IMR-90 (cell line): ENCODE results near the gene DCLK1. TPM values are rescaled to one million over a fixed set of nuclear protein-coding genes. Genes with fewer than 3 reads are reported as not detected.

Source experiments
- ATAC-seq: fragments of 200-7000 bp; cut with Tn5 transposase; 2 replicates; pipeline ENCODE4 v1.9.1; 2020; ENCODE audit warnings: low read depth, mild to moderate bottlenecking, moderate library complexity
- BruUV-seq: library from RNA; stranded (reverse); fragments of 400-500 nt; replicated peaks from 2 replicates; lab custom pipeline; 2021; lab: Mats Ljungman, UMichigan
- CTCF ChIA-PET: fragments of 300-600 bp; formaldehyde crosslinking; extraction: SDS; loops from one replicate; lab custom pipeline; 2021; ENCODE audit warnings: antibody characterized with exemption; lab: Yijun Ruan, JAX
- POLR2A ChIA-PET: fragments of 300-600 bp; sonication (Branson Sonifier 250); formaldehyde crosslinking; loops from one replicate; lab custom pipeline; 2022; ENCODE audit warnings: antibody characterized with exemption; ENCODE audit not compliant: unreplicated experiment; lab: Charles Lee
- DNase-seq: peaks from one replicate; pipeline ENCODE4 v3.0.0; 2013
- H2AFZ ChIP-seq: replicated peaks from 2 replicates; pipeline ENCODE3; 2013; ENCODE audit warnings: low read length, mild to moderate bottlenecking; ENCODE audit not compliant: poor library complexity
- H2AK5ac ChIP-seq: 2 replicates; pipeline ENCODE4 v1.6.1; 2013; ENCODE audit warnings: low read depth, low read length, inconsistent platforms
- H2AK9ac ChIP-seq: replicated peaks from 2 replicates; pipeline ENCODE3; 2013; ENCODE audit warnings: mild to moderate bottlenecking, low read depth, low read length, moderate library complexity; ENCODE audit not compliant: poor library complexity
- H2BK120ac ChIP-seq: 2 replicates; pipeline ENCODE4 v1.6.1; 2013; ENCODE audit warnings: low read depth, low read length, inconsistent platforms
- H2BK15ac ChIP-seq: 3 replicates; pipeline ENCODE4 v1.6.1; 2013; ENCODE audit warnings: low read depth, low read length, inconsistent platforms
- H2BK20ac ChIP-seq: 2 replicates; pipeline ENCODE4 v1.6.1; 2013; ENCODE audit warnings: low read depth, mild to moderate bottlenecking, inconsistent platforms, low read length, moderate library complexity
- H2BK5ac ChIP-seq: 2 replicates; pipeline ENCODE4 v1.6.1; 2013; ENCODE audit warnings: mild to moderate bottlenecking, low read depth, low read length, inconsistent platforms; ENCODE audit not compliant: poor library complexity, severe bottlenecking
- H3K14ac ChIP-seq: replicated peaks from 2 replicates; pipeline ENCODE4 v1.6.1; 2013; ENCODE audit warnings: low read depth, low read length, inconsistent platforms
- H3K18ac ChIP-seq: 2 replicates; pipeline ENCODE4 v1.6.1; 2013; ENCODE audit warnings: low read depth, low read length, control low read depth
- H3K23ac ChIP-seq: 2 replicates; pipeline ENCODE4 v1.6.1; 2013; ENCODE audit warnings: low read depth, low read length, inconsistent platforms
- H3K27ac ChIP-seq: 2 replicates; pipeline ENCODE4 v1.5.1; 2013; ENCODE audit warnings: mild to moderate bottlenecking, control low read depth, low read length; ENCODE audit not compliant: insufficient read depth
- H3K27me3 ChIP-seq: 2 replicates; pipeline ENCODE4 v1.6.1; 2013; ENCODE audit warnings: low read length; ENCODE audit not compliant: control insufficient read depth, insufficient read depth
- H3K36me3 ChIP-seq: 2 replicates; pipeline ENCODE4 v1.6.1; 2013; ENCODE audit warnings: low read length, mixed read lengths; ENCODE audit not compliant: control insufficient read depth, insufficient read depth
- H3K4ac ChIP-seq: 2 replicates; pipeline ENCODE4 v1.6.1; 2013; ENCODE audit warnings: low read depth, low read length, inconsistent platforms
- H3K4me1 ChIP-seq: 2 replicates; pipeline ENCODE4 v1.6.1; 2013; ENCODE audit warnings: low read length, mixed read lengths; ENCODE audit not compliant: control insufficient read depth, insufficient read depth
- H3K4me2 ChIP-seq: 2 replicates; pipeline ENCODE4 v1.6.1; 2013; ENCODE audit warnings: low read depth, mild to moderate bottlenecking, control low read depth, low read length, moderate library complexity
- H3K4me3 ChIP-seq: 2 replicates; pipeline ENCODE4 v1.5.1; 2013; ENCODE audit warnings: low read depth, mild to moderate bottlenecking, control low read depth, low read length, moderate library complexity; ENCODE audit not compliant: insufficient read depth
- H3K56ac ChIP-seq: 2 replicates; pipeline ENCODE4 v1.6.1; 2013; ENCODE audit warnings: low read length, inconsistent platforms; ENCODE audit not compliant: insufficient read depth; ENCODE audit errors: extremely low read depth
- H3K79me1 ChIP-seq, 2 experiments: 2 replicates each; pipeline ENCODE4 v1.6.1; 2013; ENCODE audit warnings: low read length in 2 of 2, inconsistent platforms in 1 of 2, low read depth in 1 of 2
- H3K9ac ChIP-seq: 2 replicates; pipeline ENCODE4 v1.6.1; 2013; ENCODE audit warnings: low read depth, low read length, control low read depth
- H3K9me1 ChIP-seq: 2 replicates; pipeline ENCODE4 v1.6.1; 2013; ENCODE audit warnings: low read length, inconsistent platforms; ENCODE audit not compliant: insufficient read depth
- H3K9me3 ChIP-seq: 2 replicates; pipeline ENCODE4 v1.6.1; 2013; ENCODE audit warnings: low read length; ENCODE audit not compliant: control insufficient read depth, insufficient read depth
- H4K20me1 ChIP-seq: 2 replicates; pipeline ENCODE4 v1.6.1; 2013; ENCODE audit warnings: low read length, inconsistent platforms; ENCODE audit not compliant: insufficient read depth
- H4K5ac ChIP-seq: 2 replicates; pipeline ENCODE4 v1.6.1; 2013; ENCODE audit warnings: mild to moderate bottlenecking, low read depth, low read length, control low read depth
- H4K8ac ChIP-seq, 2 experiments: 2 replicates each; pipeline ENCODE4 v1.6.1; 2013; ENCODE audit warnings: low read depth in 2 of 2, low read length in 2 of 2, control low read depth in 1 of 2, inconsistent platforms in 1 of 2
- H4K91ac ChIP-seq: 2 replicates; pipeline ENCODE4 v1.6.1; 2013; ENCODE audit warnings: low read depth, low read length, inconsistent platforms; ENCODE audit not compliant: insufficient read depth
- BHLHE40 ChIP-seq: fragments of 150-350 bp; IDR thresholded peaks from 2 replicates; pipeline ENCODE4 v1.6.1; 2016; ENCODE audit warnings: mild to moderate bottlenecking, low read depth, low read length
- CHD1 ChIP-seq: IDR thresholded peaks from 2 replicates; pipeline ENCODE4 v1.6.1; 2012; ENCODE audit warnings: low read depth, low read length, improper control_type of control experiment
- MAZ ChIP-seq: IDR thresholded peaks from 2 replicates; pipeline ENCODE4 v1.6.1; 2012; ENCODE audit warnings: low read depth, mild to moderate bottlenecking, low read length, improper control_type of control experiment, moderate library complexity, borderline replicate concordance
- NFE2L2 ChIP-seq: fragments of 150-350 bp; IDR thresholded peaks from 2 replicates; pipeline ENCODE4 v1.6.1; 2016; ENCODE audit warnings: low read depth, mild to moderate bottlenecking, low read length
- POLR2A ChIP-seq: IDR thresholded peaks from 2 replicates; pipeline ENCODE4 v1.6.1; 2012; ENCODE audit warnings: mild to moderate bottlenecking, low read depth, low read length
- RAD21 ChIP-seq: IDR thresholded peaks from 2 replicates; pipeline ENCODE4 v1.6.1; 2012; ENCODE audit warnings: low read length, improper control_type of control experiment
- RFX5 ChIP-seq: IDR thresholded peaks from 2 replicates; pipeline ENCODE4 v1.8.0; 2012; ENCODE audit warnings: low read depth, mild to moderate bottlenecking, low read length, moderate library complexity
- WGBS, 2 experiments: methylation state at CpG; one replicate each; pipeline versions ENCODE4 v1.1.5 to v1.1.7; 2013; ENCODE audit warnings: missing lambda C conversion rate in 2 of 2; ENCODE audit not compliant: insufficient read length in 1 of 2; ENCODE audit errors: extremely low coverage in 2 of 2; 5-methylcytosine and 5-hydroxymethylcytosine counted together
- dilution Hi-C: fragments of 300-500 bp; cut with HindIII; formaldehyde crosslinking; loops from one replicate; pipeline ENCODE4 v1.14.3; 2018; ENCODE audit warnings: low sequenced_read_pairs; ENCODE audit not compliant: unreplicated experiment
- in situ Hi-C: fragments of 300-500 bp; cut with MboI; formaldehyde crosslinking; loops from 3 replicates; pipeline ENCODE4 v1.14.3; 2019; ENCODE audit warnings: low sequenced_read_pairs, inconsistent platforms, mixed read lengths
- intact Hi-C: fragments of 100-400 bp; cut with micrococcal nuclease; formaldehyde crosslinking; loops from 2 replicates; pipeline ENCODE4 v1.10.0; 2022
- polyA plus RNA-seq, 3 experiments: library from polyadenylated mRNA; depleted of rRNA; stranded (reverse); fragments of >200 nt; gene quantifications; 2 replicates each; pipeline ENCODE4 v1.2.3, GENCODE V29; 2012; ENCODE audit warnings: low replicate concordance in 1 of 3
- total RNA-seq: library from RNA; depleted of rRNA; stranded (reverse); fragments of >200 nt; gene quantifications from 2 replicates; pipeline ENCODE4 v1.2.3, GENCODE V29; 2012
- TF ChIP-seq, protein P1 (sequence below): conservative IDR thresholded peaks from 2 replicates; pipeline ENCODE4 v1.5.1; 2012; ENCODE audit warnings: mild to moderate bottlenecking, low read depth, low read length, improper control_type of control experiment
- TF ChIP-seq, protein P2 (sequence below): fragments of 150-350 bp; IDR thresholded peaks from 2 replicates; pipeline ENCODE4 v1.6.1; 2017; ENCODE audit warnings: mild to moderate bottlenecking, antibody characterized with exemption, low read length, low read depth

DCLK1 gene
- total and polyA plus RNA-seq, 2 of the 4 experiments (the other 2 are of a cell fraction) = under 0.01 to 0.02 TPM

DNA sequence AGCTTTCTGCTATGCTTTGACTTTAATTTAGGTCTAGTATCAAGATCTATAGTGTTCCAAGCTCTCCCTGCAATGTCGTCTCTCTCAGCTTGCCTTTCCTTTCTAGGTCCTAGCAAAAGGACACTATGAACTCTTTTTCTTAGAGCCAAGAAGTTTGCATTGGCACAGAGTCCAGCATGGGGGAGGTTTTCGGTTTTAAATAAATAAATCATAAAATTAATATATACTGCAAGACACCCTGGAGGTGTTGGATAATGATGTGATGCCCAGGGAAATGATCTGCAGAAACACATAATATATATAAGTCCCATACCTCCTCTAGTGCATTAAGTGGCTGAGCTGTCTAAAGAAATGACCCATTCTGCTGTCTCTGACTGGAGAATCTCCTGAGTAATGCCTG lies 338.3 kb downstream of the DCLK1 start:
- in situ Hi-C loops (no loop called here), intact Hi-C loops (no loop called here), dilution Hi-C loops (no loop called here)
- Histone ChIP-seq H3K18ac (no peak overlapping the region), H3K4me1 (peaks cover 2% of the 10 kb centered on the region), H3K9me3 (no peaks in the 10 kb centered on the region), H3K79me1 (no peaks in the 10 kb centered on the region), H2BK15ac (no peak overlapping the region), H2BK20ac (no peak overlapping the region), H3K14ac (no peak overlapping the region), H4K5ac (no peak overlapping the region), H4K8ac (no peak overlapping the region), H3K27me3 (no peaks in the 10 kb centered on the region), H2BK120ac (no peak overlapping the region), H3K23ac (no peak overlapping the region), H2AK9ac (no peak overlapping the region), H3K4ac (no peak overlapping the region), H4K20me1 (no peaks in the 10 kb centered on the region), H3K4me3 (no peak overlapping the region), H4K91ac (no peak overlapping the region), H3K36me3 (no peaks in the 10 kb centered on the region), H2AK5ac (no peak overlapping the region), H2AFZ (no peak overlapping the region), H3K56ac (no peak overlapping the region), H3K9me1 (peaks cover 4% of the 10 kb centered on the region; the same call in 1 of the 2 replicates), H3K9ac (no peak overlapping the region), H3K27ac (no peak overlapping the region), H2BK5ac (no peak overlapping the region), H3K4me2 (no peak overlapping the region)
- TF ChIP-seq, protein P1, sequence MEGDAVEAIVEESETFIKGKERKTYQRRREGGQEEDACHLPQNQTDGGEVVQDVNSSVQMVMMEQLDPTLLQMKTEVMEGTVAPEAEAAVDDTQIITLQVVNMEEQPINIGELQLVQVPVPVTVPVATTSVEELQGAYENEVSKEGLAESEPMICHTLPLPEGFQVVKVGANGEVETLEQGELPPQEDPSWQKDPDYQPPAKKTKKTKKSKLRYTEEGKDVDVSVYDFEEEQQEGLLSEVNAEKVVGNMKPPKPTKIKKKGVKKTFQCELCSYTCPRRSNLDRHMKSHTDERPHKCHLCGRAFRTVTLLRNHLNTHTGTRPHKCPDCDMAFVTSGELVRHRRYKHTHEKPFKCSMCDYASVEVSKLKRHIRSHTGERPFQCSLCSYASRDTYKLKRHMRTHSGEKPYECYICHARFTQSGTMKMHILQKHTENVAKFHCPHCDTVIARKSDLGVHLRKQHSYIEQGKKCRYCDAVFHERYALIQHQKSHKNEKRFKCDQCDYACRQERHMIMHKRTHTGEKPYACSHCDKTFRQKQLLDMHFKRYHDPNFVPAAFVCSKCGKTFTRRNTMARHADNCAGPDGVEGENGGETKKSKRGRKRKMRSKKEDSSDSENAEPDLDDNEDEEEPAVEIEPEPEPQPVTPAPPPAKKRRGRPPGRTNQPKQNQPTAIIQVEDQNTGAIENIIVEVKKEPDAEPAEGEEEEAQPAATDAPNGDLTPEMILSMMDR = no peak
- TF ChIP-seq NFE2L2 = no peak
- no peak for TF ChIP-seq MAZ
- TF ChIP-seq, protein P2, sequence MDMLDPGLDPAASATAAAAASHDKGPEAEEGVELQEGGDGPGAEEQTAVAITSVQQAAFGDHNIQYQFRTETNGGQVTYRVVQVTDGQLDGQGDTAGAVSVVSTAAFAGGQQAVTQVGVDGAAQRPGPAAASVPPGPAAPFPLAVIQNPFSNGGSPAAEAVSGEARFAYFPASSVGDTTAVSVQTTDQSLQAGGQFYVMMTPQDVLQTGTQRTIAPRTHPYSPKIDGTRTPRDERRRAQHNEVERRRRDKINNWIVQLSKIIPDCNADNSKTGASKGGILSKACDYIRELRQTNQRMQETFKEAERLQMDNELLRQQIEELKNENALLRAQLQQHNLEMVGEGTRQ = no peak
- TF ChIP-seq BHLHE40 = no peak
- TF ChIP-seq POLR2A = no peak
- TF ChIP-seq RAD21 = no peak
- no peak for TF ChIP-seq CHD1
- no peak for TF ChIP-seq RFX5
- ATAC-seq = no peak
- WGBS, 2 experiments = no CpG with 5 or more reads among the region's 2 CpGs
- CTCF ChIA-PET = no interaction called here
- POLR2A ChIA-PET = no interaction called here
- no TSS peak for BruUV-seq
- no peak for DNase-seq
